NB4 (cell line): ENCODE results near the gene PRDX6.
A peak's percentile ranks its signal among the peaks of the same experiment; 100 is the strongest.

Experiments used
- DNase-seq: peaks from one replicate; pipeline ENCODE4 v3.0.0; 2010; ENCODE audit warnings: low read depth
- H3K4me3 ChIP-seq: one replicate; pipeline ENCODE4 v1.5.1; 2011; ENCODE audit warnings: mild to moderate bottlenecking, low read depth, low read length, moderate library complexity
- CTCF ChIP-seq: IDR thresholded peaks from one replicate; pipeline ENCODE4 v1.5.1; 2012; ENCODE audit warnings: low read depth, low read length
- MAX ChIP-seq: IDR thresholded peaks from 2 replicates; pipeline ENCODE4 v1.6.1; 2011; ENCODE audit warnings: low read depth, low read length
- MYC ChIP-seq: IDR thresholded peaks from 2 replicates; pipeline ENCODE4 v1.6.1; 2011; ENCODE audit warnings: low read depth, low read length
- POLR2A ChIP-seq: IDR thresholded peaks from 2 replicates; pipeline ENCODE4 v1.6.1; 2011; ENCODE audit warnings: mild to moderate bottlenecking; ENCODE audit not compliant: insufficient read length; ENCODE audit errors: extremely low read depth

The PRDX6 gene

DNA sequence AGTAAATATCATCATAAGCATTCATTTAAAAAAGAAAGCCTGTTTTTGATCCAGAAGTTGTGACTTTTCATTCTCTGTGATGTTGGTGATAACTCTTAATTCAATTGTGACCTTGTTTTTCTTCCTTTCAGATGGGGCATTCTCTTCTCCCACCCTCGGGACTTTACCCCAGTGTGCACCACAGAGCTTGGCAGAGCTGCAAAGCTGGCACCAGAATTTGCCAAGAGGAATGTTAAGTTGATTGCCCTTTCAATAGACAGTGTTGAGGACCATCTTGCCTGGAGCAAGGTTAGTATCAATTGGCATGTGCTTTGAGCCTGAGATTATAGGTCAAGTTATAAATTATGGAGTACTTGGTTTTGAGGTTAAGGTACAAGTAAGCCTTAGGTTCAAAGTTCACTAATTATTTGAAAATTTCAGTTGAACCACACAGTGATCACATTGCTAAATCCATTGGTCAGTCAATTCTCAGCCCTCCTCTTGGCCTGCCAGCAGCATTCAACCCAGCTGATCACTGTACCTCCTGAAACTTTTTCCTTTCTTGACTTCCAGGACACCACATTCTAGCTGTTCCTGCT is 4.1 kb downstream of the PRDX6 start:
- no peak for DNase-seq
- TF ChIP-seq POLR2A (no peak), MAX (no peak), CTCF (no peak), MYC (no peak)

DNA sequence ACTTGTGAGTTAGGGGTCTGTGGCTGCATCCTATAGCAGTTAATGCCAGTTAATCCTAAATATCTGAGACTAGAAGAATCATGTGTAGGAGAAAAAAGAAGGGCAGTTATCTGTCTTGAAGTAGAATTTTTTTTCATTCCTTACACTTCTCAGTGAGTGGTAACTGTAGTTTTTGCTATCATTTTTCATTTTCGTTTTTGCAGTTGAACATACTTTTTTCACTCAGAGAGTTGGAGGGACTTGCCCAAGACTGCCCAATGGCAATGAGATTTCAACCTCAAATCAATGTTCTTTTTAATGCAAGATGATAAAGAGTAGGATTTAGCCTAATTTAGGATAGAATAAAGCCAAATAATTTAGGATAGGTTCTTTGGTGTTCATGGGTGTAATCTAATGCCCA is 5.5 kb downstream of the PRDX6 start:
- DNase-seq: no peak
- TF ChIP-seq MAX: no peak
- no peak for TF ChIP-seq POLR2A
- no peak for TF ChIP-seq CTCF
- no peak for TF ChIP-seq MYC
- no peak overlapping the region for H3K4me3 ChIP-seq

More for the DNA sequence above, 4.1 kb downstream of the PRDX6 start:
- no peak overlapping the region for H3K4me3 ChIP-seq

DNA sequence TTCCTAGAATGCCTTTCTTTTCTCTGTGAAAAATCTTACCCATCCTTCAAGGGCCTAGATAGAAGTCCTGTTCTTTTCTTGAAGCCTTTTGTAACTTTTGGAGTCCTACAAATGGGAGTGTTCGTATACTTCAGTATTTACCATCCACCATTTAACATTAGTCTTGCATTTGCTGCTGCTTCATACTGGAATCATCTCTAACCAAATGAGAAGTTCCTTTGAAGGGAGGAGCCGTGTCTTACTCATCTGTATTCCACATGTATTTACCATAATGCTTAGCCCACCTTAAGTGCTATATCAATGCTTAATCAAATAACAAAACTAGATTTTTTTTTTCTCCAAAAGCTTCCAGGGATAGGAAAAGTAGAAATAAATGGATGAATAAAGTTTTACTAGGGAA is 7.1 kb downstream of the PRDX6 start:
- H3K4me3 ChIP-seq: no peak overlapping the region
- no peak for TF ChIP-seq CTCF
- TF ChIP-seq POLR2A: no peak
- no peak for TF ChIP-seq MAX
- no peak for TF ChIP-seq MYC
- DNase-seq: no peak

DNA sequence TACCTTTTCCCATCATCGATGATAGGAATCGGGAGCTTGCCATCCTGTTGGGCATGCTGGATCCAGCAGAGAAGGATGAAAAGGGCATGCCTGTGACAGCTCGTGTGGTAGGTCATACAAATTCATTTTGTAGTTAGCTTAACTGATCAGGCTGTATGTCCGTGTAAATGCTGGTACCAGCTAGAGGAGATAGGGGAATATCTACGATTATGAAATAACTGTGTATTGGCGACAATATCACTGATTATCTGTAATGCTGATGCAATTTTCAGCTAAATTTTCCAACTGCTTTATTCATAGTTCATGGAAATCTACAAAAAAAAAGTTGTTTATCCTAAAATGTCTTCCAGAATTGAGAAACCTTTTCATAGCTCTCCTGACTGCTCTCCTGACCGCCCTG is 8.3 kb downstream of the PRDX6 start:
- H3K4me3 ChIP-seq: no peak overlapping the region
- TF ChIP-seq MYC: no peak
- no peak for TF ChIP-seq CTCF
- no peak for TF ChIP-seq POLR2A
- TF ChIP-seq MAX: no peak
- no peak for DNase-seq

GRCh38 chr1:173488001-173488400 is 10.9 kb downstream of the PRDX6 start:
- H3K4me3 ChIP-seq: no peak overlapping the region
- DNase-seq: no peak
- TF ChIP-seq MAX: no peak
- no peak for TF ChIP-seq POLR2A
- no peak for TF ChIP-seq CTCF
- no peak for TF ChIP-seq MYC

GRCh38 chr1:173489149-173489600 is 12.0 kb downstream of the PRDX6 start:
- no peak overlapping the region for H3K4me3 ChIP-seq
- DNase-seq: peak; percentile 23
- no peak for TF ChIP-seq MAX
- no peak for TF ChIP-seq CTCF
- TF ChIP-seq POLR2A: no peak
- TF ChIP-seq MYC: no peak
